BJ (cell line): ENCODE data around the gene HBG2. TPM values are rescaled to one million over a fixed set of nuclear protein-coding genes. Genes with fewer than 3 reads are reported as not detected.

ENCODE experiments used
- CTCF ChIA-PET: fragments of 350-600 bp; formaldehyde crosslinking; extraction: SDS; loops from one replicate; lab custom pipeline; 2021; ENCODE audit warnings: antibody characterized with exemption, inconsistent platforms; lab: Yijun Ruan, JAX
- POLR2A ChIA-PET: fragments of 300-600 bp; sonication (Branson Sonifier 250); formaldehyde crosslinking; extraction: SDS; loops from one replicate; lab custom pipeline; 2021; ENCODE audit warnings: antibody characterized with exemption; lab: Charles Lee
- DNase-seq: peaks from one replicate; pipeline ENCODE4 v3.0.0-alpha.2; 2011; ENCODE audit warnings: low read depth
- H3K27me3 ChIP-seq: 2 replicates; pipeline ENCODE4 v1.6.0; 2011; ENCODE audit warnings: low read length; ENCODE audit not compliant: control insufficient read depth, insufficient read depth
- H3K36me3 ChIP-seq: 2 replicates; pipeline ENCODE4 v1.5.1; 2011; ENCODE audit warnings: low read length; ENCODE audit not compliant: control insufficient read depth, insufficient read depth
- H3K4me3 ChIP-seq: 2 replicates; pipeline ENCODE4 v1.5.1; 2011; ENCODE audit warnings: low read depth, mild to moderate bottlenecking, control low read depth, low read length
- polyA plus RNA-seq: library from polyadenylated mRNA; depleted of rRNA; stranded (reverse); fragments of >200 nt; gene quantifications from 2 replicates; pipeline ENCODE4 v1.2.3, GENCODE V29; 2011
- TF ChIP-seq, protein P1 (sequence below): IDR thresholded peaks from 2 replicates; pipeline ENCODE4 v1.5.1; 2011; ENCODE audit warnings: low read depth, mild to moderate bottlenecking, control low read depth, inconsistent platforms, low read length, moderate library complexity; ENCODE audit not compliant: insufficient read depth

Gene HBG2
- polyA plus RNA-seq, 1 experiment, result not detected

DNA sequence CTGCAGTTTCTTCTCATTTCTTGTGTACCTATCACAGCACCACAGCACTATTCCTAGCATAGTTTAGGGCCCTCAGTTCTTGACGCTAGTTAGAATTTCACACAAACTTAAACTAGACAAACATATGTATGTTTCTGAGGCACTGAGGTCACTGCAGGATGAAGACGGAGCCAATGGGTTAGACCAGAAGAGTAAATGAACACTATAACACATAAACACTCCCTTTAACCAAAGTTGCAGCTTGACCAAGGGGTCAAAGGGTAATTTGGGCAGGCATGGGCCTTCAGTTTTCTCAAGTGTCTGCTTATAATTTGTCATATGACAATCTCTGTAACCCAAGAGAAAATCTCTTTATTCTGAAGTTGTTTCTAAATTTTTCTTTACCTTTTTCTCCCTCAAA lies 28.0 kb upstream of the HBG2 start:
- no peak for DNase-seq
- Histone ChIP-seq H3K4me3 (no peak overlapping the region), H3K36me3 (no peaks in the 10 kb centered on the region), H3K27me3 (no peaks in the 10 kb centered on the region)
- ChIA-PET CTCF (interaction anchor here (0.7 to 2.0 kb wide), 2 partner anchors 8 to 77 kb away, joined by 3 to 5 read pairs; no protein-coding TSS in a partner anchor), POLR2A (no interaction called here)
- TF ChIP-seq, protein P1, sequence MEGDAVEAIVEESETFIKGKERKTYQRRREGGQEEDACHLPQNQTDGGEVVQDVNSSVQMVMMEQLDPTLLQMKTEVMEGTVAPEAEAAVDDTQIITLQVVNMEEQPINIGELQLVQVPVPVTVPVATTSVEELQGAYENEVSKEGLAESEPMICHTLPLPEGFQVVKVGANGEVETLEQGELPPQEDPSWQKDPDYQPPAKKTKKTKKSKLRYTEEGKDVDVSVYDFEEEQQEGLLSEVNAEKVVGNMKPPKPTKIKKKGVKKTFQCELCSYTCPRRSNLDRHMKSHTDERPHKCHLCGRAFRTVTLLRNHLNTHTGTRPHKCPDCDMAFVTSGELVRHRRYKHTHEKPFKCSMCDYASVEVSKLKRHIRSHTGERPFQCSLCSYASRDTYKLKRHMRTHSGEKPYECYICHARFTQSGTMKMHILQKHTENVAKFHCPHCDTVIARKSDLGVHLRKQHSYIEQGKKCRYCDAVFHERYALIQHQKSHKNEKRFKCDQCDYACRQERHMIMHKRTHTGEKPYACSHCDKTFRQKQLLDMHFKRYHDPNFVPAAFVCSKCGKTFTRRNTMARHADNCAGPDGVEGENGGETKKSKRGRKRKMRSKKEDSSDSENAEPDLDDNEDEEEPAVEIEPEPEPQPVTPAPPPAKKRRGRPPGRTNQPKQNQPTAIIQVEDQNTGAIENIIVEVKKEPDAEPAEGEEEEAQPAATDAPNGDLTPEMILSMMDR, result no peak

DNA sequence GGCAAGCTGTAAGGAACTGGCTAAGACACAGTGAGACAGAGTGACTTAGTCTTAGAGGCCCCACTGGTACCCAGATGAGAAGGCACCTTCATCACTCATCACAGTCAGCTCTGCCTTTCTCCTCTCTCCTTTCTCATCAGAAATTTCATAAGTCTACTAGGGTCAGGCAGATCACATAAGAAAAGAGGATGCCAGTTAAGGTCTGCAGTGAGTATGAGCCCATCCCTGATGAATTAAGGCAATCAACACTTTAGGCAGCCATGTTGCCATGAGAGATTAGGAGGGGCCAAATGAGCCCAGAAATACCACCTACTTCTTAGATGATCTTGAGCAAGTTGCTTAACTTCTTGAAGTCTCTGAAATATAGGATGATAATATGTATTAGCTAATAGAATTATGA lies 27.0 kb upstream of the HBG2 start:
- POLR2A ChIA-PET, result no interaction called here
- TF ChIP-seq, protein P1, result no peak
- no peak for DNase-seq
- Histone ChIP-seq H3K36me3 (no peaks in the 10 kb centered on the region), H3K27me3 (no peaks in the 10 kb centered on the region), H3K4me3 (no peak overlapping the region)
- CTCF ChIA-PET, result interaction anchor here (0.6 to 2.0 kb wide), 3 partner anchors 9 to 1691 kb away, joined by 3 to 5 read pairs (median 3); no protein-coding TSS in a partner anchor

DNA sequence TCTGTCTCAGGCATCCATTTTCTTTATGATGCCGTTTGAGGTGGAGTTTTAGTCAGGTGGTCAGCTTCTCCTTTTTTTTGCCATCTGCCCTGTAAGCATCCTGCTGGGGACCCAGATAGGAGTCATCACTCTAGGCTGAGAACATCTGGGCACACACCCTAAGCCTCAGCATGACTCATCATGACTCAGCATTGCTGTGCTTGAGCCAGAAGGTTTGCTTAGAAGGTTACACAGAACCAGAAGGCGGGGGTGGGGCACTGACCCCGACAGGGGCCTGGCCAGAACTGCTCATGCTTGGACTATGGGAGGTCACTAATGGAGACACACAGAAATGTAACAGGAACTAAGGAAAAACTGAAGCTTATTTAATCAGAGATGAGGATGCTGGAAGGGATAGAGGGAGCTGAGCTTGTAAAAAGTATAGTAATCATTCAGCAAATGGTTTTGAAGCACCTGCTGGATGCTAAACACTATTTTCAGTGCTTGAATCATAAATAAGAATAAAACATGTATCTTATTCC lies 26.1 kb upstream of the HBG2 start:
- H3K27me3 ChIP-seq, result no peaks in the 10 kb centered on the region
- peak; percentile 97 for DNase-seq
- CTCF ChIA-PET, result interaction anchor here (0.6 to 3.3 kb wide), 3 partner anchors 8 to 79 kb away, joined by 3 to 11 read pairs (median 5); no protein-coding TSS in a partner anchor
- H3K4me3 ChIP-seq, result no peak overlapping the region
- no peaks in the 10 kb centered on the region for H3K36me3 ChIP-seq
- TF ChIP-seq, protein P1, result no peak
- POLR2A ChIA-PET, result no interaction called here

DNA sequence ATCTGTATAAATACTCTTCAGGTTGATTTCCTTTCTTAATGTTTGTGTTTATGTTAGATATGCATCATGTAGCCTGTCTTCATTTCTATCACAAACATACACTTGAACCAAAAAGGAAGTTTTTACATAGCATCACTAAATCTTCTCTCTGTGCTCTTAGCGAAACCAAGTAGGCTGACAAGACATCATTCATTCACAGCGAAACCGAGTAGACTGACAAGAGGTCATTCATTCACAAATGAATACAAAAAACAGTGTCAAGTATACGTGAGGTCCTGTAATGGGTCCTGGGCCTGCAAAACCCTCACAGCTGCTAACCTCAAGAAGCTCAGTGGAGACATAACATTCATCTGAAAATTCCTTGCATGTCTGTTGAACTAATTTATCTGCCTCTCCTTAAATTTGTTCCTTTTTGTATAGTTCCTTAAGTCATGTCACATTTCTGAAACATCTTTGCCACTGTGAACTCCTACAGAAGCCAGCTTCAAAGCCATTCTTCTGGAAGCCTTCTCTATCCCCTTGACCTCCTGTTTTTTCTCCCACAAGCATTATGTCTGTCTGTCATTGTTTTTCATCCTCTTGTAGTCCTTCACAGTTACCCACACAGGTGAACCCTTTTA lies 25.0 kb upstream of the HBG2 start:
- no peak overlapping the region for H3K4me3 ChIP-seq
- ChIA-PET POLR2A (no interaction called here), CTCF (interaction anchor here (1.0 to 3.3 kb wide), 3 partner anchors 9 to 85 kb away, joined by 3 to 11 read pairs (median 5); no protein-coding TSS in a partner anchor)
- TF ChIP-seq, protein P1, result no peak
- DNase-seq, result no peak
- H3K27me3 ChIP-seq, result no peaks in the 10 kb centered on the region
- no peaks in the 10 kb centered on the region for H3K36me3 ChIP-seq

DNA sequence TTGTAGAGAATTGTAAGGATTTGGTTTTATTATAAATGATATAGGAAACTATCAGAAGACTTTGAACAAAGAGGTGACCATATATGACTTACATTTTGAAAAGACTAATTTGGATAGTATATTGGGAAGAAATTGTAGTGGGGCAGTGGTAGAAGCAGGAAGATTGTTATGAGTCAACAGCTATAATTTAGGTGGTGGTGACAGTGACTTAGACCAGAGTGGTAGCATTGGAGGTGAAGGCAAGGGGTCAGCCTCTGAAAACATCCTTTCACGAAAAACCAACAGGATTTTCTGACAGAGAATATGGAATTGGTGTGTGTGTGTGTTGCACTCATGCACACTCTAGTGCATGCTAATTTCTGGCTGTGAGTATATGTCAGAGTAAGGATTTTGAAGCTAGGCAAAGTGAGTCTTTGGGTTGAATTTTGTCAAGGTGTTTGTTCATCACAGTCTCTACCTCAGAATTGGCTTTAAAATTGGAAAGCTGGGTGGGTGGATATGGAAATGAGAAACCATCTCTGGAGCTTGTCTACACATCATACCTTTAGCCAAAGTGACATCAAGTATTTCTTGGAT lies 23.3 kb upstream of the HBG2 start:
- TF ChIP-seq, protein P1, result no peak
- ChIA-PET POLR2A (interaction anchor here (0.6 kb wide), 1 partner anchor 10 kb away, joined by 3 read pairs; no protein-coding TSS in a partner anchor), CTCF (interaction anchor here (1.2 to 3.3 kb wide), 3 partner anchors 11 to 17 kb away, joined by 3 to 11 read pairs (median 5); no protein-coding TSS in a partner anchor)
- Histone ChIP-seq H3K4me3 (no peak overlapping the region), H3K27me3 (no peaks in the 10 kb centered on the region), H3K36me3 (no peaks in the 10 kb centered on the region)
- DNase-seq, result no peak
